VCaP (cell line): ENCODE measurements around the gene MAN2B2.

Experiments
- H3K27ac ChIP-seq: fragments of 450-650 bp; 2 replicates; pipeline ENCODE4 v1.5.1; 2017
- TF ChIP-seq, protein P1 (sequence below): fragments of 450-650 bp; conservative IDR thresholded peaks from 2 replicates; pipeline ENCODE4 v1.5.1; 2017; ENCODE audit warnings: mild to moderate bottlenecking, moderate library complexity

Gene MAN2B2

DNA sequence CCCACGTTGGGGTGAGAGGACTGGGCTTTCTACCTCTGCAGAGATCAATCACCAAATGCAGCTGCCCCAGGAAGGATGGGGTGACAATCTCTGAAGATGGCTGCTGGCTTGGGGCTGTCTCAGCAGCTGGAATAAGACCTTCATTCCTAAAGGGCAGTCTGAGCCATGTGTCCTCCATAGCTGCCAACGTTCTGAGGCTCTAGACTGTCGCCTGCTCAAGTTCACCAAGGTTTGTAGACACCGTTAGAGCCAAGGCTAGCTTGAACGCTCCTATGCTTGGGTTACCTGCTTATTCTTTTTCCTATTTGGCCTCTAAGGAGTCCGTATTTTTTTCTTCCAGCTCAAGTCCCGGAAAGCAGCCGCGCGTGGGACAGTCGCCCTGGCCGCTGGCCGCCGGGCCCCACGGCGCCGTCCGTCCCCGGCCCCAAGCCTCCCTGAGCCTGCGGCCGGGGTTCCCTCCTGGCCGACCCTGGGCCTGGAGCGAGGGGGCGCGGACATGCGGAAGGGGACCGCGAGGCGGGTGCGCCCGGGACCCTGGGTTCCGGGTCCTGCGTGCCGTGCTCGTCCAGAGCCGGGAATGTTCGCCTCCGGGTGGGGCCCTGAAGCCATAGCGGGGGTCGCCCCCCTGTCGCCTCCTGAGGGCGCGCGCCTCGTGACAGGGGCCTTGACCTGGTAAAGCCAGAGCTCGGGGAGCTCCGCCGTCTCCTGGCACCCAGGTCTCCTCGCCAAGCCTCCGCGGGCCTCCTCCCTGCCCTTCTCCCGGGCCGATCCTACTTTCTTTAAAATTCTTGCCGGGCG lies 88.8 kb downstream of the MAN2B2 start:
- H3K27ac ChIP-seq = no peak overlapping the region
- TF ChIP-seq, protein P1, sequence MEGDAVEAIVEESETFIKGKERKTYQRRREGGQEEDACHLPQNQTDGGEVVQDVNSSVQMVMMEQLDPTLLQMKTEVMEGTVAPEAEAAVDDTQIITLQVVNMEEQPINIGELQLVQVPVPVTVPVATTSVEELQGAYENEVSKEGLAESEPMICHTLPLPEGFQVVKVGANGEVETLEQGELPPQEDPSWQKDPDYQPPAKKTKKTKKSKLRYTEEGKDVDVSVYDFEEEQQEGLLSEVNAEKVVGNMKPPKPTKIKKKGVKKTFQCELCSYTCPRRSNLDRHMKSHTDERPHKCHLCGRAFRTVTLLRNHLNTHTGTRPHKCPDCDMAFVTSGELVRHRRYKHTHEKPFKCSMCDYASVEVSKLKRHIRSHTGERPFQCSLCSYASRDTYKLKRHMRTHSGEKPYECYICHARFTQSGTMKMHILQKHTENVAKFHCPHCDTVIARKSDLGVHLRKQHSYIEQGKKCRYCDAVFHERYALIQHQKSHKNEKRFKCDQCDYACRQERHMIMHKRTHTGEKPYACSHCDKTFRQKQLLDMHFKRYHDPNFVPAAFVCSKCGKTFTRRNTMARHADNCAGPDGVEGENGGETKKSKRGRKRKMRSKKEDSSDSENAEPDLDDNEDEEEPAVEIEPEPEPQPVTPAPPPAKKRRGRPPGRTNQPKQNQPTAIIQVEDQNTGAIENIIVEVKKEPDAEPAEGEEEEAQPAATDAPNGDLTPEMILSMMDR = no peak

DNA sequence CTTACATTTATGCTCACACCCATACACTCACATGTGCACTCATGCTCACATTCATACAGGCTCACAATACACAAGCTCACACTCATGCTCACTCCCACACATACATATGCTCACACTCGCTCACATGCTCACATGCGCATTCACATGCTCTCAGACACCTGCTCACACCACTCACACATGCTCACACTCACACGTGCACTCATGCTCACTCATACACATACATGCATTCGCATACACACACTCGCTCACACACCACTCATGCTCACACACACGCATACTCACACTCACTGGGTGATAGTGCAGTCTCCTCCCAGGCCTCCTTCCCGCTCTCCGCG lies 90.3 kb downstream of the MAN2B2 start:
- TF ChIP-seq, protein P1 = no peak
- H3K27ac ChIP-seq = no peak overlapping the region

DNA sequence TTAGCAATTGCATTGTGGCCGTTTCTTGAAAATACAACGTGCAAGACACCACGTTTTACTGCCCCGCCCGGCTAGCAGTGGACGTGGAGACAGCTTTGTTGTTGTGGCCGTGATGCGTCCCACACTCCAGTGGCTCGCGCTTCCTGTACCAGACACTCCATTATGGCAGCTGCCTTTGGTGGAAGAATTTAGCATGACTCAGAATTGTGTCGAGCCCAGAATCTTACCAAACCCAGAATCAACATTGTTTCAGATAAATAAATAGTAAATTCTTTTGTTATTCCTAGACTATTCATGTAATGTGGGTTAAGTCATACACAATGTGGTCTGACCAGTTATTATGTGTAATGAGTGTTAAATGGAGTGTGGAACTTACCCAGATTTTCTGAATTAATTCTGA lies 93.4 kb downstream of the MAN2B2 start:
- H3K27ac ChIP-seq = no peak overlapping the region
- TF ChIP-seq, protein P1 = no peak

DNA sequence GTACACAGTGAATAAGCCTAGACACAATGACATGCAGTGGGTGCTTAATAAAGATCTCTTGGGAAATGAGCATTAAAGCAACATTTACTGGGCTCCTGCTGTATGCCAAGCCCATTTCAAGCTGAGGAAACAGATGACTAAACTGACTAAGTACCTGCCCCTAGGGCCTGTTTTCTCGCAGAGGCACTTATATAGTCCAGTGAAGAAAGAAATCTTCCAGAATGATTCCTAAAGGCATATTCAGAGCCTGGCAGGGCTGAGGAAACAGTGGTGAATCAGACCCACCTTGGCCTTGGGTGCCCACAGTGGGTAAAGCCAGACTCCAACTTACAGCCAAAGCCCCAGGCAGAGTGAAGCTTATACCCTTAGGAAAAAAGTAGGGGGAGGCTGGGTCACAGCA lies 96.7 kb downstream of the MAN2B2 start:
- TF ChIP-seq, protein P1 = no peak

DNA sequence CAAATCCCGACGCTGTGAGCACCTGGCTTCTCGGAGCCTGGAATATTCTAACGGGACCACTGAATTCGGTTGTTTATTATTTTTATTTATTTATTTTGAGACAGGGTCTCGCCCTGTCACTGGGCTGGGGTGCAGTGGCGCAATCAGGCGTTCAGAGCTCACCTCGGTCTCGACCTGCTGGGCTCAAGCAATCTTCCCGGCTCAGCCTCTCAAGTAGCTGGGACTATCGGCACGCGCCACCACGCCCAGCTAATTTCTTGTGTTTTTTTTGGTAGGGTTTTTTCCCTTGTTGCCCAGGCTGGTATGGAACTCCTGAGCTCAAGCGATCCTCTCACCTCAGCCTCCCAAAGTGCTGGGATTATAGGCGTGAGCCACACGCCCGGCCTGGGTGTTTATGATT lies 97.1 kb downstream of the MAN2B2 start:
- TF ChIP-seq, protein P1 = no peak
- no peak overlapping the region for H3K27ac ChIP-seq

More for the DNA sequence above, 96.7 kb downstream of the MAN2B2 start:
- no peak overlapping the region for H3K27ac ChIP-seq

DNA sequence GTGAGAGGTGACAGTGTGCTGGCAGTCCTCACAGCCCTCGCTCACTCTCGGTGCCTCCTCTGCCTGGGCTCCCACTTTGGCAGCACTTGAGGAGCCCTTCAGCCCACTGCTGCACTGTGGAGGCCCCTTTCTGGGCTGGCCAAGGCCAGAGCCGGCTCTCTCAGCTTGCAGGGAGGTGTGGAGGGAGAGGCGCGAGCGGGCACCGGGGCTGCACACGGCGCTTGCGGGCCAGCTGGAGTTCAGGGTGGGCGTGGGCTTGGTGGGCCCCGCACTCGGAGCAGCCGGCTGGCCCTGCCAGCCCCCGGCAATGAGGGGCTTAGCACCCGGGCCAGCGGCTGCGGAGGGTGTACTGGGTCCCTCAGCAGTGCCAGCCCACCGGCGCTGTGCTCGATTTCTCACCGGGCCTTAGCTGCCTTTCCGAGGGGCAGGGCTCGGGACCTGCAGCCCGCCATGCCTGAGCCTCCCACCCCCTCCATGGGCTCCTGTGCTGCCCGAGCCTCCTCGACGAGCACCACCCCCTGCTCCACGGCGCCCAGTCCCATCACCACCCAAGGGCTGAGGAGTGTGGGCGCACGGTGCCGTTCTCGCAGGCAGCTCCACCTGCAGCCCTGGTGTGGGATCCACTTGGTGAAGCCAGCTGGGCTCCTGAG lies 97.7 kb downstream of the MAN2B2 start:
- peak overlapping the region; percentile 93 for H3K27ac ChIP-seq
